PC-3 (cell line): ENCODE results near the gene PRRX2. TPM values are rescaled to one million over a fixed set of nuclear protein-coding genes. Genes with fewer than 3 reads are reported as not detected.

Experiments
- ATAC-seq: fragments of 200-7000 bp; cut with Tn5 transposase; 2 replicates; pipeline ENCODE4 v1.9.1; 2020; ENCODE audit warnings: mild to moderate bottlenecking, moderate library complexity
- BruUV-seq: library from RNA; stranded (reverse); fragments of 400-500 nt; replicated peaks from 2 replicates; lab custom pipeline; 2021; lab: Mats Ljungman, UMichigan
- CTCF ChIA-PET: fragments of 300-600 bp; sonication (Branson Sonifier 250); formaldehyde crosslinking; loops from one replicate; lab custom pipeline; 2022; ENCODE audit warnings: antibody characterized with exemption; lab: Charles Lee
- POLR2A ChIA-PET: fragments of 300-600 bp; sonication (Branson Sonifier 250); formaldehyde crosslinking; loops from one replicate; lab custom pipeline; 2022; ENCODE audit warnings: antibody characterized with exemption; ENCODE audit not compliant: unreplicated experiment; lab: Charles Lee
- DNase-seq: peaks from one replicate; pipeline ENCODE4 v3.0.0-alpha.2; 2015
- H2AFZ ChIP-seq: fragments of 300-600 bp; sonication (generic); 2 replicates; pipeline ENCODE4 v1.6.0; 2016; ENCODE audit warnings: antibody characterized with exemption, low read length
- H3F3A ChIP-seq: fragments of 300-600 bp; sonication (generic); one replicate; pipeline ENCODE4 v1.6.0; 2017; ENCODE audit warnings: antibody characterized with exemption, low read length, control low read depth, mild to moderate bottlenecking; ENCODE audit not compliant: unreplicated experiment
- H3K27ac ChIP-seq: fragments of 300-600 bp; sonication (generic); 2 replicates; pipeline ENCODE4 v1.5.1; 2016; ENCODE audit warnings: mild to moderate bottlenecking, low read length
- H3K27me3 ChIP-seq: fragments of 300-600 bp; sonication (generic); 2 replicates; pipeline ENCODE4 v1.6.1; 2016; ENCODE audit warnings: low read length, mixed read lengths
- H3K36me3 ChIP-seq: fragments of 300-600 bp; sonication (generic); 2 replicates; pipeline ENCODE4 v1.6.1; 2016; ENCODE audit warnings: low read depth, mixed run types, low read length, mixed read lengths
- H3K4me1 ChIP-seq: fragments of 300-600 bp; sonication (generic); 2 replicates; pipeline ENCODE4 v1.5.1; 2016; ENCODE audit warnings: low read length; ENCODE audit not compliant: insufficient read depth
- H3K4me2 ChIP-seq: fragments of 300-600 bp; sonication (generic); 2 replicates; pipeline ENCODE4 v1.6.0; 2016; ENCODE audit warnings: low read length
- H3K4me3 ChIP-seq: fragments of 300-600 bp; sonication (generic); 2 replicates; pipeline ENCODE4 v1.5.1; 2016; ENCODE audit warnings: mild to moderate bottlenecking, low read length, mixed read lengths
- H3K79me2 ChIP-seq: fragments of 300-600 bp; sonication (generic); 2 replicates; pipeline ENCODE4 v1.6.1; 2017; ENCODE audit warnings: low read length, mixed read lengths
- H3K9ac ChIP-seq: fragments of 300-600 bp; sonication (generic); 2 replicates; pipeline ENCODE4 v1.6.0; 2016; ENCODE audit warnings: mild to moderate bottlenecking, low read length
- H3K9me2 ChIP-seq: fragments of 300-600 bp; sonication (generic); replicated peaks from 2 replicates; pipeline ENCODE4 v1.6.1; 2016; ENCODE audit warnings: mixed run types, low read length, mixed read lengths
- H3K9me3 ChIP-seq: fragments of 300-600 bp; sonication (generic); 2 replicates; pipeline ENCODE4 v1.6.1; 2016; ENCODE audit warnings: low read length, mixed read lengths
- H4K20me1 ChIP-seq: fragments of 300-600 bp; sonication (generic); 2 replicates; pipeline ENCODE4 v1.6.1; 2016; ENCODE audit warnings: low read length, mixed read lengths
- CTCF ChIP-seq: fragments of 300-600 bp; sonication (generic); conservative IDR thresholded peaks from 2 replicates; pipeline ENCODE4 v1.5.1; 2017; ENCODE audit warnings: antibody characterized with exemption, low read depth, mild to moderate bottlenecking, low read length
- EZH2 ChIP-seq: fragments of 300-600 bp; sonication (generic); IDR thresholded peaks from one replicate; pipeline ENCODE4 v1.6.1; 2017; ENCODE audit warnings: antibody characterized with exemption, mild to moderate bottlenecking, low read length; ENCODE audit not compliant: unreplicated experiment
- EZH2phosphoT487 ChIP-seq: fragments of 300-600 bp; sonication (generic); IDR thresholded peaks from 2 replicates; pipeline ENCODE4 v1.6.1; 2018; ENCODE audit warnings: mild to moderate bottlenecking, antibody characterized with exemption, low read length, borderline replicate concordance
- intact Hi-C: fragments of 100-400 bp; cut with micrococcal nuclease; formaldehyde crosslinking; loops from 2 replicates; pipeline ENCODE4 v1.9.0; 2023
- total RNA-seq: library from RNA; depleted of rRNA; stranded (reverse); fragments of >200 nt; gene quantifications from 2 replicates; pipeline ENCODE4 v1.2.3, GENCODE V29; 2014

Gene PRRX2
- total RNA-seq, 1 experiment from 2014 or later: 0.47 TPM

- ATAC-seq: no peak
- BruUV-seq: no TSS peak
- no peaks in the 10 kb centered on the region for H3K36me3 ChIP-seq
Observed at GRCh38 chr9:129649726-129650679, 15.4 kb upstream of the PRRX2 start.

GRCh38 chr9:129650680-129651235 is 14.7 kb upstream of the PRRX2 start:
- Histone ChIP-seq H3K4me1 (no peaks in the 10 kb centered on the region), H3K27ac (no peak overlapping the region), H3K4me2 (no peak overlapping the region), H3K9ac (no peak overlapping the region), H3K36me3 (no peaks in the 10 kb centered on the region), H3K4me3 (no peak overlapping the region), H2AFZ (no peak overlapping the region), H3K9me3 (no peaks in the 10 kb centered on the region), H3K27me3 (no peaks in the 10 kb centered on the region), H3F3A (no peaks in the 10 kb centered on the region), H3K9me2 (no peaks in the 10 kb centered on the region), H4K20me1 (no peaks in the 10 kb centered on the region), H3K79me2 (no peaks in the 10 kb centered on the region)
- ChIA-PET POLR2A (no interaction called here), CTCF (no interaction called here)
- TF ChIP-seq EZH2 (no peak), EZH2phosphoT487 (no peak), CTCF (no peak)
- DNase-seq (no peak), ATAC-seq (no peak)
- intact Hi-C loops: no loop called here
- BruUV-seq: no TSS peak

More at GRCh38 chr9:129649726-129650679, 15.4 kb upstream of the PRRX2 start:
- POLR2A ChIA-PET: no interaction called here
- H3K79me2 ChIP-seq: no peaks in the 10 kb centered on the region
- no peak for TF ChIP-seq EZH2
- no peak for TF ChIP-seq EZH2phosphoT487
- TF ChIP-seq CTCF: no peak
- H3K27ac ChIP-seq: no peak overlapping the region
- intact Hi-C loops: no loop called here
- H3K4me2 ChIP-seq: no peak overlapping the region
- no peaks in the 10 kb centered on the region for H3K9me3 ChIP-seq
- H3K27me3 ChIP-seq: no peaks in the 10 kb centered on the region
- no peak overlapping the region for H3K4me3 ChIP-seq
- H3F3A ChIP-seq: no peaks in the 10 kb centered on the region
- no peaks in the 10 kb centered on the region for H4K20me1 ChIP-seq
- no peak overlapping the region for H2AFZ ChIP-seq
- no peaks in the 10 kb centered on the region for H3K4me1 ChIP-seq
- no peak overlapping the region for H3K9ac ChIP-seq
- no peak for DNase-seq
- CTCF ChIA-PET: no interaction called here
- no peaks in the 10 kb centered on the region for H3K9me2 ChIP-seq
